Measurements from ENCODE around the gene REG3A. TPM values are rescaled to one million over a fixed set of nuclear protein-coding genes. Genes with fewer than 3 reads are reported as not detected.

REG3A gene
- total RNA-seq, 1 donor from 2014 or later: not detected

- DNase-seq (ENCODE audit: low read depth): no peak
- no peak for TF ChIP-seq CTCF (conservative IDR thresholded peaks at IDR 0.05; ENCODE audit: low read depth, low read length)
- H3K4me3 ChIP-seq (ENCODE audit: low read depth, low read length): no peak overlapping the region
These were observed 33.9 kb downstream of the REG3A start for GRCh38 chr2:79125721-79125985.

GRCh38 chr2:79124907-79125720 lies 34.4 kb downstream of the REG3A start:
- no peak for DNase-seq (ENCODE audit: low read depth)
- TF ChIP-seq CTCF (conservative IDR thresholded peaks at IDR 0.05; ENCODE audit: low read depth, low read length): no peak
- no peak overlapping the region for H3K4me3 ChIP-seq (ENCODE audit: low read depth, low read length)

- TF ChIP-seq CTCF (conservative IDR thresholded peaks at IDR 0.05; ENCODE audit: low read depth, low read length): no peak
- DNase-seq (ENCODE audit: low read depth): no peak
- no peak overlapping the region for H3K4me3 ChIP-seq (ENCODE audit: low read depth, low read length)
These were observed 36.9 kb downstream of the REG3A start for GRCh38 chr2:79122676-79123075.

GRCh38 chr2:79120194-79120713 lies 39.3 kb downstream of the REG3A start, which contains the start of gene REG1A:
Gene REG1A (plus strand): TSS chr2:79120488. CDS start chr2:79120862, 374 bp downstream.
- DNase-seq (ENCODE audit: low read depth): no peak
- H3K4me3 ChIP-seq (ENCODE audit: low read depth, low read length): no peak within 1 kb of the TSS
- TF ChIP-seq CTCF (conservative IDR thresholded peaks at IDR 0.05; ENCODE audit: low read depth, low read length): no peak

GRCh38 chr2:79116997-79117928 lies 42.3 kb downstream of the REG3A start:
- no peak for DNase-seq (ENCODE audit: low read depth)
- no peak for TF ChIP-seq CTCF (conservative IDR thresholded peaks at IDR 0.05; ENCODE audit: low read depth, low read length)
- H3K4me3 ChIP-seq (ENCODE audit: low read depth, low read length): no peak overlapping the region

- no peak for TF ChIP-seq CTCF (conservative IDR thresholded peaks at IDR 0.05; ENCODE audit: low read depth, low read length)
- DNase-seq (ENCODE audit: low read depth): no peak
- no peak overlapping the region for H3K4me3 ChIP-seq (ENCODE audit: low read depth, low read length)
These were observed 44.6 kb downstream of the REG3A start for GRCh38 chr2:79114797-79115494.

Measured in epithelial cell of proximal tubule (primary cell).